GM19395 (cell line): Measurements from ENCODE around the gene BAAT.
"Not testable (repeated sequence)": the region's sequence is repeated elsewhere in the genome, so short reads cannot be mapped to it uniquely, and the experiment has no call there.

Source experiments
- ATAC-seq: cut with Tn5 transposase; IDR thresholded peaks from one replicate; pipeline ENCODE4 v1.9.1; 2021; ENCODE audit warnings: mild to moderate bottlenecking, moderate library complexity; ENCODE audit not compliant: unreplicated experiment

Gene BAAT

GRCh38 chr9:101365181-101365580 lies 19.6 kb downstream of the BAAT start:
- no peak for ATAC-seq

- no peak for ATAC-seq
Measured at GRCh38 chr9:101362450-101362849, 22.4 kb downstream of the BAAT start.

- ATAC-seq: no peak
Measured at GRCh38 chr9:101360647-101361046, 24.2 kb downstream of the BAAT start.

GRCh38 chr9:101359679-101360078 lies 25.1 kb downstream of the BAAT start:
- ATAC-seq: no peak

- no peak for ATAC-seq
Measured at GRCh38 chr9:101356619-101357018, 28.2 kb downstream of the BAAT start.

GRCh38 chr9:101354765-101355708 lies 29.8 kb downstream of the BAAT start:
- ATAC-seq: no peak

- no peak for ATAC-seq
Measured at GRCh38 chr9:101354143-101354764, 30.6 kb downstream of the BAAT start.

GRCh38 chr9:101353683-101354082 lies 31.1 kb downstream of the BAAT start:
- no peak for ATAC-seq

GRCh38 chr9:101352892-101353463 lies 31.8 kb downstream of the BAAT start:
- no peak for ATAC-seq

GRCh38 chr9:101350285-101350684 lies 34.5 kb downstream of the BAAT start:
- ATAC-seq: no peak

GRCh38 chr9:101342595-101342994 lies 42.2 kb downstream of the BAAT start:
- ATAC-seq: no peak

- no peak for ATAC-seq
Measured at GRCh38 chr9:101341958-101342357, 42.8 kb downstream of the BAAT start.

- no peak for ATAC-seq
Measured at GRCh38 chr9:101337237-101337636, 47.6 kb downstream of the BAAT start.

GRCh38 chr9:101336091-101336490 lies 48.7 kb downstream of the BAAT start:
- ATAC-seq: no peak

GRCh38 chr9:101333926-101334702 lies 50.7 kb downstream of the BAAT start:
- ATAC-seq: no peak

- no peak for ATAC-seq
Measured at GRCh38 chr9:101333490-101333889, 51.3 kb downstream of the BAAT start.

GRCh38 chr9:101332362-101332761 lies 52.4 kb downstream of the BAAT start:
- ATAC-seq: no peak

- ATAC-seq: not testable (repeated sequence)
Measured at GRCh38 chr9:101327422-101327909, 57.3 kb downstream of the BAAT start.

GRCh38 chr9:101326501-101326900 lies 58.3 kb downstream of the BAAT start:
- ATAC-seq: no peak

- ATAC-seq: no peak
Measured at GRCh38 chr9:101326035-101326434, 58.8 kb downstream of the BAAT start.

- no peak for ATAC-seq
Measured at GRCh38 chr9:101325053-101325452, 59.8 kb downstream of the BAAT start.
